Fibroblast of pulmonary artery (primary cell): ENCODE data around the gene MYL5.

Source experiments
- DNase-seq: peaks from one replicate; pipeline ENCODE4 v3.0.0-alpha.2; 2010; ENCODE audit warnings: low read depth
- H3K4me3 ChIP-seq: replicated peaks from 2 replicates; pipeline ENCODE4 v1.5.1; 2011; ENCODE audit warnings: low read depth, mild to moderate bottlenecking, control low read depth, low read length, moderate library complexity
- CTCF ChIP-seq: IDR thresholded peaks from 2 replicates; pipeline ENCODE4 v1.5.1; 2011; ENCODE audit warnings: mild to moderate bottlenecking, control low read depth, low read length, inconsistent platforms; ENCODE audit errors: missing control alignments

The MYL5 gene

GRCh38 chr4:628311-628741 is 46.0 kb upstream of the MYL5 start:
- DNase-seq: no peak
- no peak overlapping the region for H3K4me3 ChIP-seq
- TF ChIP-seq CTCF: no peak

- TF ChIP-seq CTCF: no peak
- DNase-seq: no peak
- no peak overlapping the region for H3K4me3 ChIP-seq
Measured at GRCh38 chr4:628821-629635, 45.3 kb upstream of the MYL5 start.

- no peak for DNase-seq
- no peak overlapping the region for H3K4me3 ChIP-seq
- no peak for TF ChIP-seq CTCF
Measured at GRCh38 chr4:629636-629914, 44.8 kb upstream of the MYL5 start.

GRCh38 chr4:629915-630641 is 44.3 kb upstream of the MYL5 start:
- no peak for TF ChIP-seq CTCF

GRCh38 chr4:630656-631055 is 43.7 kb upstream of the MYL5 start:
- no peak for DNase-seq
- no peak overlapping the region for H3K4me3 ChIP-seq
- TF ChIP-seq CTCF: no peak

More at GRCh38 chr4:629915-630641, 44.3 kb upstream of the MYL5 start:
- DNase-seq: no peak
- no peak overlapping the region for H3K4me3 ChIP-seq

- H3K4me3 ChIP-seq: no peak overlapping the region
- TF ChIP-seq CTCF: no peak
Measured at GRCh38 chr4:632196-632790, 42.0 kb upstream of the MYL5 start.

More at GRCh38 chr4:632196-632790, 42.0 kb upstream of the MYL5 start:
- DNase-seq: no peak
